Ishikawa (cell line): ENCODE data around the gene DOCK7.

ENCODE experiments used
- CEBPB ChIP-seq: IDR thresholded peaks from 2 replicates; pipeline ENCODE4 v1.6.1; 2012
- EGR1 ChIP-seq: IDR thresholded peaks from 2 replicates; pipeline ENCODE4 v1.6.1; 2012
- EP300 ChIP-seq: IDR thresholded peaks from 2 replicates; pipeline ENCODE4 v1.6.1; 2012; ENCODE audit warnings: borderline replicate concordance
- FOXM1 ChIP-seq: IDR thresholded peaks from 2 replicates; pipeline ENCODE4 v1.6.1; 2012; ENCODE audit warnings: low read depth, borderline replicate concordance
- MAX ChIP-seq: IDR thresholded peaks from 2 replicates; pipeline ENCODE4 v1.6.1; 2012
- REST ChIP-seq: IDR thresholded peaks from 2 replicates; pipeline ENCODE4 v1.6.1; 2012; ENCODE audit warnings: low read depth, mild to moderate bottlenecking
- TAF1 ChIP-seq: IDR thresholded peaks from 2 replicates; pipeline ENCODE4 v1.6.1; 2012; ENCODE audit warnings: low read depth, mild to moderate bottlenecking
- TCF12 ChIP-seq: IDR thresholded peaks from 2 replicates; pipeline ENCODE4 v1.6.1; 2012; ENCODE audit warnings: low read depth
- TEAD4 ChIP-seq: IDR thresholded peaks from 2 replicates; pipeline ENCODE4 v1.6.1; 2012
- USF1 ChIP-seq: IDR thresholded peaks from 2 replicates; pipeline ENCODE4 v1.6.1; 2012
- ZBTB7A ChIP-seq: IDR thresholded peaks from 2 replicates; pipeline ENCODE4 v1.6.1; 2012; ENCODE audit warnings: low read depth

- TF ChIP-seq TAF1 (no peak), FOXM1 (no peak), REST (no peak), USF1 (no peak), CEBPB (no peak), ZBTB7A (no peak), TCF12 (no peak), EGR1 (no peak), TEAD4 (no peak), MAX (no peak), EP300 (no peak)
Measured at GRCh38 chr1:62452951-62453350, 235.2 kb downstream of the DOCK7 start.
